C4-2B (cell line): ENCODE results near the gene SURF6.

Experiments used
- H3K27ac ChIP-seq: fragments of 450-650 bp; 2 replicates; pipeline ENCODE4 v1.5.1; 2017
- ZFX ChIP-seq: fragments of 450-650 bp; IDR thresholded peaks from 2 replicates; pipeline ENCODE4 v1.6.1; 2017
- TF ChIP-seq, protein P1 (sequence below): fragments of 450-650 bp; conservative IDR thresholded peaks from 2 replicates; pipeline ENCODE4 v1.5.1; 2017; ENCODE audit warnings: mild to moderate bottlenecking

SURF6 gene

DNA sequence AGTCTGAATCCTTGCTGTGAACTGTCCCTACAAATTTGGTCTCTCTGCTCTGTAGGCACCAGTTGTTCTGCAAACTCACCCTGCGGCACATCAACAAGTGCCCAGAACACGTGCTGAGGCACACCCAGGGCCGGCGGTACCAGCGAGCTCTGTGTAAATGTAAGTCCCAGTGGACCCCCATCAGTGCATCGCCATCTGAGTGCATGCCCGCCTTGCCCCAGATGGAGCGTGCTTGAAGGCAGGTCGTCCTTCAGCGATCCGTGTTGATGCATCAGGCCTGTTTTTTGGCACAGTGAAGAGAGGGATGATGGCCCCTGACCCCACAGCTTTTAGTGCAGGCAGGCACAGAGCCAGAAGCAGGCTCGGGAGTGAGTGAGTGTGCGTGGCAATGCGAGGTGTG lies 21.7 kb upstream of the SURF6 start:
- no peak for TF ChIP-seq ZFX
- TF ChIP-seq, protein P1, sequence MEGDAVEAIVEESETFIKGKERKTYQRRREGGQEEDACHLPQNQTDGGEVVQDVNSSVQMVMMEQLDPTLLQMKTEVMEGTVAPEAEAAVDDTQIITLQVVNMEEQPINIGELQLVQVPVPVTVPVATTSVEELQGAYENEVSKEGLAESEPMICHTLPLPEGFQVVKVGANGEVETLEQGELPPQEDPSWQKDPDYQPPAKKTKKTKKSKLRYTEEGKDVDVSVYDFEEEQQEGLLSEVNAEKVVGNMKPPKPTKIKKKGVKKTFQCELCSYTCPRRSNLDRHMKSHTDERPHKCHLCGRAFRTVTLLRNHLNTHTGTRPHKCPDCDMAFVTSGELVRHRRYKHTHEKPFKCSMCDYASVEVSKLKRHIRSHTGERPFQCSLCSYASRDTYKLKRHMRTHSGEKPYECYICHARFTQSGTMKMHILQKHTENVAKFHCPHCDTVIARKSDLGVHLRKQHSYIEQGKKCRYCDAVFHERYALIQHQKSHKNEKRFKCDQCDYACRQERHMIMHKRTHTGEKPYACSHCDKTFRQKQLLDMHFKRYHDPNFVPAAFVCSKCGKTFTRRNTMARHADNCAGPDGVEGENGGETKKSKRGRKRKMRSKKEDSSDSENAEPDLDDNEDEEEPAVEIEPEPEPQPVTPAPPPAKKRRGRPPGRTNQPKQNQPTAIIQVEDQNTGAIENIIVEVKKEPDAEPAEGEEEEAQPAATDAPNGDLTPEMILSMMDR = no peak
- H3K27ac ChIP-seq = peak overlapping the region; percentile 81

DNA sequence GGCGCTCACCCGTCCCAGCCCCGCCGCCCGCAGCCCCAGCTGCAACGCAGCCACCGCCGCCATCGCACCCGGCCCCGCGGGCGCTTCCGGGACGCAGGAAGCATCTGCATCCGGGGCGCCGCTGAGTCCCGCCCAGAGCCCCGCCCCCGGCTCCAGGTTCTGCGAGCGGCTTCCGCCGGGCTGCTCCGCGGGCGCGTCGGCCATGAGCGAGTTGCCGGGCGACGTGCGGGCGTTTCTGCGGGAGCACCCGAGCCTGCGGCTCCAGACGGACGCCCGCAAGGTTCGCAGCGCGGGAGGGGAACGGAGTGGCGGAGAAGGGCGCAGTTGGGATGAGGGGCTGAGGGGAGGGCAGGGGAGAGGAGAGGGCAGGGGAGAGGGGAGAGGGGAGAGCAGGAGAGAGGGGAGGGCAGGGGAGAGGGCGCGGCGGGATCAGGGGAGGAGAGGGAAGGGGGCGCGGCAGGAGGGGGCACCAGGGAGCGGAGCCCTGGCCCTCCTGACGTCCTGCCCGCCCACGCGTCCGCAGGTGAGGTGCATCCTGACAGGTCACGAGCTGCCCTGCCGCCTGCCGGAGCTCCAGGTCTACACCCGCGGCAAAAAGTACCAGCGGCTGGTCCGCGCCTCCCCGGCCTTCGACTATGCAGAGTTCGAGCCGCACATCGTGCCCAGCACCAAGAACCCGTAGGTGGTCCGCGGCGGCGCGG lies 20.6 kb upstream of the SURF6 start, which contains the start of the genes SURF1 and SURF2:
TSS of gene SURF1 (minus strand) at position 97 of the 701 bp plus-strand sequence. CDS start at position 63, 34 bp downstream.
TSS of gene SURF2 (plus strand) at position 160 of the 701 bp plus-strand sequence. CDS start at position 203, 43 bp downstream.
- peak within 1 kb of the TSS; percentile 81 for H3K27ac ChIP-seq
- TF ChIP-seq ZFX = no peak; the same call in 1 of the 2 replicates
- TF ChIP-seq, protein P1 = no peak; the same call in 1 of the 2 replicates

DNA sequence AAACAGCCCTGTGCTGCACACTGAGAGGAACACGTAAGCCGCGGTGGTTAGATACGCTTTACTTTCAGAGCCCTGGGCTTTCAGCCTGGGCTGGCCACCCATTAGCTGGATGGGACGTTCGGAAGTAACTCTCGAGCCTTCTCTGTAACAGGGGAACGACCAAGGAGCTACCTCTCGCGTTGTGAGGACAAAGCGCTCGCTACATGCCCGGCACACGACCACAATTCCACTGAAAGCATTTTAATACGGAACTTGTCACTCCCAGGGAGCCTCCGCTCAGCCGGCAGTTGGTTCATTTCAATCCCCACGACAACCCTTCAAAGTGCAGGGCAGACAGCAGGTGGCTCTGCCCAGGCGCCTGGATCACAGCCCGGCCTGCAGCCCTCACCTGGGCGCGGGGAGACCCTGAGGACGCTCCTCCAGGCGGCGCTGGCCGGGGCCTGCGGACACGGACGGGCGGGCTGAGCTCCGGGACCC lies 19.9 kb upstream of the SURF6 start:
- H3K27ac ChIP-seq = peak overlapping the region; percentile 81
- TF ChIP-seq, protein P1 = no peak
- TF ChIP-seq ZFX = peak; percentile 50; the same call in 1 of the 2 replicates

DNA sequence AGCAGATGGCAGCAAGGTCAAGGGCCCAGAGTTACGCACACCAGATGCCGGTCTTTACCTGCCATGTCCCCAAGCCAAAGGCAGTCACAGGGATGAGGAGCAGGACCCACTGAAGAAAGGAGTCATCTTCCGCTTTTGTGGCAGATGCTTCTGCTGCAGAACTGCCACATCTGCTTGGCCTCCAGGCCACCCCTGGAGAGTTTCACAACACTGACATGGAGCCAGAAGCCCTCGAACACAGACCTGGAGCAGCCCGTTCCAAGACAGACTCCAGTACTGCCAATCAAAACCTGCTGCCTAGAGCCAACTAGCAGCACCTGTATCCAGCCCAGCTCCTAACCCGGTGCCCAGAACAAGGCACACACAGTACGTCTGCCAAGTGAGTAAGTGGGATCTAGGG lies 18.8 kb upstream of the SURF6 start:
- H3K27ac ChIP-seq = no peak overlapping the region; the same call in 1 of the 2 replicates
- TF ChIP-seq ZFX = no peak
- TF ChIP-seq, protein P1 = no peak

DNA sequence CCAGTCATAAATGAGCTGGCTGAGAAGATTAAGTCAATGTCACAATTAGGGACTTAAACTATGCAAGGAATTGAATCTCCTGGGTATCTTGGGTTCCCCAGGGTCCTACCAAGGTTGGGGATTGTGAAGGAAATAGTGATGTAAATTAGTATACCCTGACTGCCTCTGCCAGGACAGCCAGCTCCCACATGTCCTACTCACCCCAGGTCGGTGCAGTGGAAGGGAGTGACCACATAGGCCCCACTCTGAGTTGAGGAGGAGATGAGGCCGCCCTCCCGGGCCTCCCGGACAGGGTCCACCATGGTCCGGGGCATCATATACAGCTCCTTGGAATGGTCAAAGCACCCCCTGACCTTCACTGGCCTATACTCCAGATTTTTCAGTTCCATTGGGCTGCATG lies 17.6 kb upstream of the SURF6 start:
- TF ChIP-seq, protein P1 = no peak
- TF ChIP-seq ZFX = no peak
- no peak overlapping the region for H3K27ac ChIP-seq

DNA sequence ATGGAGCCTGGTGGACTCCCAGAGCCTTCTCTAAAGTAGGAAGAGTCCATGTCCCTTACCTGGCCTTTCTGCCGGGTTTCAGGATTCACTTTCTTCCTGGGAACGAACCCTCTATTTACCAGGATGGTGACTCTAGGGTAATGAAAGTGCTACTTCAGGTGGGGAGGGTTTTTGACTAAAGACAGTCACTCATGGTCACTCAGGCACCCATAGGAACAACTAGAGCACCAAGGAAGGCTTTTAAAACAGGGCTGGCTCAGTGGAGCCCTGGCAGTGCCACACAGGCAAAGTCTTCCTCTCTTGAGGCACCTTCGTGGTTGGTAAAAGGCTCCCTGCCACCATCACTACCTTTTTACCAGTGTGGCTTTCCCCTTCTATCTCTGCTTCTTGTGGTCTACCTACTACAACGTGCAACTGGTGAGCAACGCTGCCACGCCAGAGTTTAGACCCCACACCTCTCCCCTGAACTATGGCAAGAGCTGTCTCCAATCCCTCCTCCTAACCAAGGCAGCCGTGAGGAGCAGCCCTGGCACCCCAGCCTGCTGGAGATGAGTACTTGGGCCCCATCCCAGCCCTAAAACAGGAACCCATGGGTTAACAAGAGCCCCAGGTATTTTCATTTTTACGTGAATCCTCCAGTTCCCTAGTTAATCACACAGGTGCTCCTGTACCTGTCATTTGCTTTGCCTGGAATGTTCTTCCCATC lies 16.8 kb upstream of the SURF6 start:
- H3K27ac ChIP-seq = no peak overlapping the region
- no peak for TF ChIP-seq ZFX
- TF ChIP-seq, protein P1 = no peak
